Stimulated activated naive CD4-positive, alpha-beta T cell treated with Interleukin-2 at 50 U/mL for 16 hours (primary cell): ENCODE results near the gene SCRN1.

Source experiments
- DNase-seq: peaks from one replicate; lab custom pipeline; 2025; lab: John Stamatoyannopoulos, UW

The SCRN1 gene

DNA sequence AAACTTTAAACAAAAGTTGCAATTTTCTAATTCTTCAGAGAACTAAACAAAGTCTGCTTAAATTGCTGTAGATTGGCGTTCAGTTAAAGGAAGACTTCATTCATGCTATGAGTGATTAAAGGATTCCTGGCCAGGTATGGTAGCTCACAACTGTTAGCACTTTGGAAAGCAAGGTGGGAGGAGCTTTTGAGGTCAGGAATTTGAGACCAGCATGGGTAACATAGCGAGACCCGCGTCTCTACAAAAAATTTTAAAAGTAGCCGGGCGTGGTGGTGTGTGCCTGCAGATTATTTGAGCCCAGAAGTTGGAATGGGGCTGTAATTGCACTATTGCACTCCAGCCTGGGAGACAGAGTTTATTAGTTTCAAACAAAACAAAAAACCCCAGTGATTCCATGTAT, 13.5 kb upstream of the SCRN1 start:
- no peak for DNase-seq

DNA sequence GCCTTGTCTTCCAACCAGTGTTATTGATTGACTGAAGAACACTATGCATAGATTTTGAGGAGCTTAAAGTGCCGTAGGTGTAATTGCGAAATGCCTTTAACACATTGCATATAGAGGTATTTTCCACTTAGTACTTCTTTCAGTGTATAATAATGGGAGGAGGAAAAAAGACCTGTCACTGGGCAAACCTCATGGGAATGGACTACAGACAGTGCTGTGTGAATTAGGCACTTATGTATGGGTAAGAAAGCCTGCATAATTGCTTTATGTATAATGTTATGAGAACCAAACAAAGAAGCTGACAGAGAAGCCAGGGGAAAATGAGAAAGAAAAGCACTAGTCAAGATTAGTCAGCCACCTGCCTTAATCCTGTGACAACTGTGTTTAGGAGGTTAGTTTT, 12.4 kb upstream of the SCRN1 start:
- DNase-seq: no peak

DNA sequence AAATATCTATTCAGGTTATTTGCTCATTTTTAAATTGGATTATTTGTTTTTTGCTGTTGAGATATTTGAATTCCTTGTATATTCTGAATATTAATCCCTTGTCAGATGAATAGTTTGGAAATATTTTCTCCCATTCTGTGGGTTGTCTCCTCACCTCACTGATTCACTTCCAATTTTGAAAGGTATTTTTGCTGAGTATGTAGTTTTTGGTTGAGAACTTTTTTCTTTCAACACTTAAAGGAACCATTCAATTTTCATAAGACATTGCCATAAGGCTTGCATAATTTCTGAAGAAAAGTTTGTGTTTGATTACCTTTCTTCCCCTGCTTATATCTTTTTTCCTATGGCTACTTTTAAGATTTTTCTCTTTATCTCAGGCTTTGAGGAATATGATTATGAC, 8.9 kb upstream of the SCRN1 start:
- DNase-seq: no peak

DNA sequence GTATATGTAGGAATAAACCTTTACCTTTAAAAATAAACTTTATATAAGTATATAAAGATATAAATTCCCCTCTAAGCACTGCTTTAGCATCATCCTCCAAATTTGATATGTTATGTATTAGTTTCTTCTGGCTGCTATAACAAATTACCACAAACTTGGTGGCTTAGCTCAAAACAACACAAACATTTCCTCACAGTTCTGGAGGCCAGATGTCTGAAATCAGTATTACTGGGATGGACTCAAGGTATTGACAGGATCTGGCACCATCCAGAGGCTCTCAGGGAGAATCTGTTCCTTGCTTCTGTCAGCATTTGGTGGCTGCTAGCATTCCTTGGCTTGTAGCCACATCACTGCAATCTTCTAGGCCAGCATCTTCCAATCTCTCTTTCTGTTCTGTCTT, 6.7 kb upstream of the SCRN1 start:
- no peak for DNase-seq

DNA sequence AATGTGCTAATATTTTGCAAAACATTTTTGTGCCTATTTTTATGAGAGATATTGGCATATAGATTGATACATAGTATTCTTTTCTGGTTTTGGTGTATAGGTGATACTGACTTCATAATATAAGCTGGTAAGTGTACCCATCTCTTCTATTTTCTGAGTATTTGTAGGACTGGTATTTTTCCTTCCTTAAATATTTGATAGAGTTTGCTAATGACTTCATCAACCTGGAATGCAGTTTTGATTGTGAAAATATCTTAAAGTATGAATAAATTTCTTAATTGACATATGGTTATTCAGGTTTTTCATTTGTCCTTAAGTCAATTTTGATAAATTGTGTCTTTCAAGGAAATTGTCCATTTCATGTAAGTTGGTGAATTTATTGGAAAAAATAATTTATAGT, 6.1 kb upstream of the SCRN1 start:
- no peak for DNase-seq

DNA sequence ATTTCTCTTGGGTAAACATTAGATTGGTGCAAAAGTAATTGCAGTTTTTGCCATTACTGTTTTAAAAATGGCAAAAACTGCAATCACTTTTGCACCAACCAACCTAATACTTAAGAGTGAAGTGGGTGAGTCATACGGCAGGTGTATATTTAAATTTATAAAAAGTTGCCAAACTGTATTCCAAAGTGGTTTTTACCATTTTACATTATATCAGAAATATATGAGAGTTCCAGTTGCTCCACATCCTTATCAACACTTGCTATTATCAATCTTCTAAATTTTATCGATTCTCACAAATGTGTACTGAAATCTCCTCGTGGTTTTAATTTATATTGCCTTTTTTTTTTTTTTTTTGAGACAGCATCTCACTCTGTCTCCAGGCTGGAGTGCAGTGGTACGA, 3.5 kb upstream of the SCRN1 start:
- DNase-seq: no peak

DNA sequence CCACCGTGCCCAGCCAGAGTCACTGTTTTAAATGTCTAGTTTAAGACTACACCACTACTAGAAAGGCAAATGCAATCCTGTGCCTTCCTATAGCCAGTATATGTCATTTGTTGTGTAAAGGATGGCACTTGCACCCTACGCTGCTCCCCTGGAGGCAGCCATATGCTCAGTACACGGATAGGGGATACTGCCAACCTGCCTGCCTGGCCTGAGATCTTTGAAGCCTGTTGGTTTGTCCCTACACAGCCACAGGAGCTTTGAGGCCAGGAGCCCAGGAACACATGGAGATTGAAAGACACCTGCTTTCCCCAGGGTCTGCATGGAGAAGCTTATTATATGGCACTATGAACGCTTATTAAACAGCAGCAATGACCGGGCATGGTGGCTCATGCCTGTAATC, 2.3 kb upstream of the SCRN1 start:
- no peak for DNase-seq

DNA sequence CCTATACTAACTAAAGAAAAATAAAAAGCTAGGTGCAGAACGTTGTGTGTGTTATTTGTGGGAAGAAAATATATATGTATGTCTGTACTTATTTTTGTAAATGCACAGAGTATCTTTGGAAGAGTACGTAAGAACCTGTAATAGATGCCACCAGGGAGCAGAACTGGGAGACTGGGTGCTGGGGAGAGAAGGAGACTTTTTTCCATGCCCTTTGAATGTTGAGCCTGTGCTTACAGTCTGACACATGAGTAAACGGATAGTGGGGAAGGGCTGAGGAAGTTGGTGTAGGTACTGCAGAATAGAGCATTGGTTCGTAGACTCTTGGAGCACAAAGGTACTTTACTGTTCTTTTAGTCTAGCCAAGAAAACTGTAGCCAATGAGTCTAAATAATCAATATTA, 1.3 kb upstream of the SCRN1 start:
- DNase-seq: no peak

DNA sequence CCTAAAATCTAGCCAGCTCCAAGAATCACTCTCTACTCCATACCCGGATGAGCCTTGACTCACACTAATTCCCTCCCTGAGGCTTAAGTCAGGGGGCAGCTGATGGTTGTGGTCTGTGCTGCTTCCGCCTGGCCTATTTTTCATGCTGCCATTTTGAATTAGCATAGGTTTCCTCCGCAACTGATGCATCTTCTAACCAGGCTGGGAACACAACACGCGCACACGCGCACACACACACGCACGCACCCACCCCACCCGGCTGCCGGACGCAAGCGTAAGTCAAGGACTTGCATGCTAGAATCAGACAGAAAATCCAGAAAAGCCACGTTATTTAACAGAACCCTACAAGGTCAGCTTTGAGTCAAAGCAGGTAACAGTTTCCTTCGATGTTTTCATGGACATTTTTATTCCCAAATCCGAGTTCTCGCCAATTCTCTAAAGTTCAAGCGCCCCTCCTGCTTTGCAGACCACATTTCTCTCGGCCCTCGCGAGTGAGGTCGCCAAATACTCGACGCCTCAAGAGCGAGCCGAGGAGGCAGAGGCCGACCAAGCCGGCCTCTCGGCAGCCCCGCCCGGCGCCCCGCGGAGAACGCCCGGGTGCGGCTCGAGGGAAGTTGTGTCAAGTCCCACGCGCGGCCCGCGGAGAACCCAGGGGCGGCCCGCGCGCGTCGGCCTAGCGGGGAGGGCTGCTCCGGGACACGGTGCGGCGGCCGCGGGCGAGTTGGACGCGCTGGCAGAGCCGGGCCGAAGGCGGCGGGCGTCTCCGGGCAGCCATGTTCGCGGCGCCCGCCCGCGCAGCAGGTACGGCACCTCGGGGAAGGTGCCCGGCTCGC, 961 bp downstream of the SCRN1 start:
- DNase-seq: peak; percentile 9

DNA sequence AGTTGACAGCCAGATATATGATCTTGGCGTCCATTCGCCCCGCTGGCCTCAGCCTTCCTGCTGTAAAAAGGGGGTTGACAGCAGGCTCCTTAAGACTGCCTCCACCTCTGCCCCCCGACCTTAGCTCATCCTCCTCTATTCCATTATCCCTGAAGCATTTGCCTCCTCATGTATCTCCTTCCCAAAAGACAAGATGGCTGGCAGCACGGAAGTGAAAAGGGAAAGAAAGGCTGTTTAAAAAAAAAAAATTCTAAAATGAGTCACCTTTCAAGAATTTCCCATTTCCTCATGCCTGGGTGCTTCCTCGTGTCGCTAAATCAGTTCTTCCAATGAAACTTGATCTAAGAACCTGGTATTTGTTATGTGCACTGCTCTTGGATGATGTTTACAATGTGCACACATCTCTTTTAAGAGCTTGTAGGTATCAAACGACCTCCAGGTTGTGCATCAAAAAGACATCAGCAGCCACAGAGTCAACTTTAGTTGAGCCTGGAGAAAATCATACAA, 1.7 kb downstream of the SCRN1 start:
- DNase-seq: no peak

DNA sequence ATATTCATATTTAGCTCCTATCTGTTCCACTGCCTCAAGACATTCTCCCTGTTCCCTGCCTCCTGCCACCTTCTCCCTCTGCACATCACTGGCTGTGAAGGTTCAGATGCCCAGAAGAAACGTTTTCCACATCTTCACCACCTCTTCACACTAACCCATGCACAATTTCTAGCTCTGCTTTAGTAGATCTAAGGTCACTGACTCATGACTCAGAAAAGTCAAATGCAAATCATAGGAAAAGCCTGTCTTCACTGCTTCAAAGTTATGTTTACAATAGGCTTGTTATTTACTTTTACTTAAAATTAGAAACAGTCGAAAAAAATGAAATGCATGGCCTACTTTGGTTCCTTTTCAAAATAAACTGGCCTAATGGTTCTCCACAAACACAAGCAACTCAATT, 2.5 kb downstream of the SCRN1 start:
- no peak for DNase-seq

DNA sequence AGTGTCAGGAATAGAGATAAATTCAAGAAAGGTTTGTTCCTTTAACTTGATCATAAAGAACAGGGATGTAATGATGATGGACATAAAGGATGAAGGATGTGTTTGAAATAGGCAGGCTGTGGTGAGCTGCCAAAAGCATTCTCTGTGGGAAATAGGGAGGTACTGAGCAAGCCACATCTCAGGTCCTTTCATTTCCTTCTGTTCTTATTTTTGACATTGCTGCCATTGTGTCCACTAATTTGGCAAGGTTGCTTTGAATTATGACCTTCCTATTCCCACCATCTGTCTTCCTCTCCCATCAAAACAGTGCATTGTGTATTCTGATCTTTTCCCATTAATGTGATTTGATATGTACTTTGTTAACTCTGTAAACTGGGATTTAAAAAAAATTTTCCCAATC, 9.4 kb downstream of the SCRN1 start:
- DNase-seq: no peak

DNA sequence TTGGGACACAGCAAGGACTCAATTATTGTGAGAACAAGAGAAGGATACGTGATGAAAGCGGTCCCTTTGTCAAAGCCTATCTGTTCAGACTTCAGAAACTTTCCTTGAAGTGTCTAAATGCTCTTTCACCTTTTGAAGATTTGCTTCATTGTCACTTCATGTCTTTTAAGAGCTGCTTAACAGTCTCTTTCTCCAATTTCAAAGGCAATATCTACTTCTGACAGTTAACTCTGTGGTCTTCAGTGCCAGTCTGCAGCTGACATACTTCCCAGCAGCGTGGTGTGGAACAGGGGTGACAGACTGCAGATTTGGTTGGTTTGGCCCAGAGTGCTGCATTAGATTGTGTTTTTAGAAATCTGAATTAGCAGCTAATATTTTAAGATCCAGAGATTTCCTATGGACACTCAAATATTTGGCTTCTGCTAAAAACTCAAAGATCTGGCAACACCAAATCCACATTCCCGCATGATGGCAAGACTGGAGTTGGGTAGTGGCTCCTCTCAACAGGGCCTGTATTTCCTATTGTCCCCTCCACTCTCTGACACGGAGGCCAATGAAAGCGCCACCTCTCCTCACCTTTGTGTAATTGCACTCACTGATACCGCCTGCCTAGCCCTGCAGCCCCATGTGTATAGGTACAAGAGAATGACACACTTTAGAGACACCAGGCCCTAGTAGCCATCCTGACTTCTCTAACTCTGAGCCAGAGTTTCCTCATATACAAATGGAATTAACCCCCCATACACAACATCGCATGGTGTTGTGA, 11.5 kb downstream of the SCRN1 start:
- DNase-seq: no peak

DNA sequence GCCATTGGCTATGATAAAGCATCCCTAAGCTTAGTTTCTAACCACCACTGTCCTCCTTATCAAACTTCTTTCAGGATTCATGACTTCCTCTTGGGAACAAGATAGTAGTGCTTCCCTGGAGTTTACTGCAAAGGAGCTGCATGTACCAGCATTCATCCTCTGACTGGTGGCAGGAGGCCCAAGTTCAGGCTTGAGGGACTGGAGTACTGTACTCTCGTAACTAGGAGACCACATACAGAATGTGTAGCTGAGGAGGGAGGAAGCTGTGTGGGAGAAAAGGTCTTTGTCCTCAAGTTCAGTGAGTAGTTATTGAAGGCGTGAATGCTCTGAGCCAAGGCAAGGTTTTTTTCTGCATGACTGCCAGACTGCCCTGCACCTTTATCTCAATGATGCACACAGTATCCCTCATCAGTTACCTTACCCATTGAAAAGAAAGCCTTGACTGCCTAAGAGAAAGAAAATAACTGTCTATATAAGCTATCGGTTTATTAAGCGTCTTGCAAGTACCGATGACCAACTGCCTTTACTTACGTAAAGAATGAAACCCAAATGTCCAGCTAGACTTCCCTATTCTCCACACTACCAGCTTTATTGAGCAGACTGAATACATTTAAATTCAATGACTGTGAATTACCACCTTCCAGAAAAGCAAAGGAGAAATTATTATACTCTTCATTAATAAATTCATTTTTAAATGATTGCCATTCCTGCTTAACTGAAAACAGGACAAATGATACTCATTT, 12.8 kb downstream of the SCRN1 start:
- DNase-seq: no peak

DNA sequence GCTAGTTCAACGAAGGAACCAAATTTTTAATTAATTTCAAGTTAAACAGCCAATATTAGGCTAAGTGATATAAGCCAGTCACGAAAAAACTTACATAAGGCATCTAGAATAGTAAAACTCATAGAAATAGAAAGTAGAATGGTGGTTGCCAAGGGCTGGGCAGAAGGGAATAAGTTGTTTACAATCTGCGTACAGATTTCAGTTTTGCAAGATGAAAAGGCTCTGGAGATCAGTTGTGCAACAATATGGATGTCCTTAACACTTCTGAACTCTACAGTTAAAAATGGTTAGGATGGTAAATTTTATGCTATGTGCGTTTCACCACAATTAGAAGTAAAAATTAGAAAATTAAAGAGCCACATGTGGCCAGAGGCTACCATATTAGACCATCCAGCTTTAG, 13.3 kb downstream of the SCRN1 start:
- DNase-seq: no peak

DNA sequence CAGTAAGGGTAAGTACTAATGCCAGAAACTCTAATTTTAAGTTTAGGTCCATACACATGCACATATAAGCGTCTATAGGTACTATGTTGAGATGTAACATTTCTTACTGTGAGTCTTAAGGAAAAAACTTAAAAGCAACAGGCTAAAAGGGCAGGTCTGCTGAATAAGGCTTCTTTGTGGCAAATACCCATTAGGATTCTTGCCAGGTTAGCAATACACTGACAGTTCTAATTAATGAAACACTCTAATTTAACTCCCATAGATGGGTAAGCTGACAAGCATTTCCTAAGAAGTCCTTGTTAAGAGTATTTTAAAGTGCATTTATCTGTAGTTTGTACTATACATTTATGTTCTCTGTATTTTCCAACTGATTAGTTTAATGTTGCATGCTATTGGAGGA, 14.0 kb downstream of the SCRN1 start:
- DNase-seq: no peak

DNA sequence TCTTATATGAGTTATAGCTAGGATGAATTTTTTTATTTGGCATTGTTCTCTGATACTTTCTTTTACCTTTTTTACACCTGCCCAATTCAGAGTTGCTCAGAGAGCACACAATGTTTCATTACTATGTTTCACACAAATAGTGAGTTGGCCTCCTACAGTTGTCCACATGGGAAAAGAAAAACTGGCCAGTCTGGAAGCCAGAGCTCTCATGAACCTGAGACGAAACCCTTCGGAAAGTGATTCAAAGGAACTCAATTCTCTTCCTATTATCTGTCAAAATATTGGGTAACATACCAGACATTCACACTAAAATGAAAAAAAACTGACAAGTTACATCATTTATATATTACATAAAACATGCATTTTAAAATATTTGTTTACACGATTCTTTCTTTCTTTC, 15.3 kb downstream of the SCRN1 start:
- no peak for DNase-seq

DNA sequence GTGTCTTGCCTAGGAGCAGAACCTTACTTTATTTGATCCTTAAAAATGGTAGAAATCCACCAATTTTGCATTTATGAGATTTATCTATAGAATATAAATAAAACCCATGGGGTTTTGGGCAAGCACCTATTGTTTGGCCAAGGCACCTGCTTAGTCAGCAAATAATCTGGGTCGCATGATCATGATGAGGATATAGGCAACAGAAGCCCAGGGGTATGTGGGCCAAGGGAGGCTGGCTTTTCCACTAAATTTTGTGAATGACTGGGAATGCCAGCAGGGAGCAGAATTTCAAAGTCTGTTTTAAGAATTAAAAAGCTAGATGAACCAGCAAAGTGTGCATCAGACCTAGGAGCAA, 17.3 kb downstream of the SCRN1 start:
- no peak for DNase-seq

DNA sequence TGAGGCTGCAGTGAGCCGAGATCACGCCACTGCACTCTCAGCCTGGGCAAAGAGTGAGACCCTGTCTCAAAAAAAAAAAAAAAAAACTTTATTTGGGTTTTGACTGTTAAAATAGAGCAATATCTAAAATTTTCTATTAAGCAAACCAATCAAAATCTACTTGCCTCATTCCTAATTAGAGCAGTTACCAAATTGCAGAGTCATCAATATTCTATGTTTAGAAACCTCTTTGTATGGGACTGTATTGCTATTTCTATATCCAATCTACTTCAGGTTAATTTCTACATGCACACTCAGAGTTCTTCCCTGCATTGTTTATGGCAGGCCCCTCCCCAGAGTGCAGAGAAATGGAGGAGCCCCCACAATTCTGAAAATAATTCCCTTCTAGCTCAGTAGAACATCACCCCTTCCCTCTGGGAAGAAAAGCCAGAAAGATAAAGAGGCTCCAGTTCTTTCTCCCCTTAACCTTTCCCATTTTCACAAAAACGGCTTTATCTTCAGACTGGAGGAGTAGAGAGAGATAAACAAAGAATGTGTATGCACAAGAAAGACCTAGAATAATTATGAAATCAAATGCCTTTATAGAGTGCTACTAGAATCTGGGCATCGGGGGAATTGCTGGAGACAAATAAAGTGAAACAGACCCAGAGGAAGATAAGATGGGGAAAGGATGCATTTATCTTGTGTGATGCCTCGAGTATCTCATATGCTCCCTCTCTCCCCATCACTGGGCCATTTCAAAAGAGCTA, 17.9 kb downstream of the SCRN1 start:
- no peak for DNase-seq

DNA sequence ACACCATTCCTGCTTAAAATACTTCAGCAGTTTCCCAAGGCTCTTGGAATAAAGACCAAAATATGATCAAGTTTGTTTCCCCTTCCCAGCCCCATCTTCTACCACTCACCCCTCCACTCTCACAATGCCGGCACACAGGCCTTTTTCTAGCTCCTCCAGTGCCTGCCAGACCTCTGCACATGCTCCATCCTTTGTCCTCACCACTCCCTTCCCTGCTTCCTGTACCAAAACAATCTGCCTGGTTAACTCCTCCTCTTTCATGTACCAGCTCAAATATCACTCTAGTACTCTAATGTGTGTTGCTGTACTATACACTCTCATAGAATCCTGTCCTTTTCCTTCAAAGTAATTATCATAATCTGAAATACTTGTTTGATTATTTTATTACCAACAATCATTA, 19.4 kb downstream of the SCRN1 start:
- DNase-seq: no peak

DNA sequence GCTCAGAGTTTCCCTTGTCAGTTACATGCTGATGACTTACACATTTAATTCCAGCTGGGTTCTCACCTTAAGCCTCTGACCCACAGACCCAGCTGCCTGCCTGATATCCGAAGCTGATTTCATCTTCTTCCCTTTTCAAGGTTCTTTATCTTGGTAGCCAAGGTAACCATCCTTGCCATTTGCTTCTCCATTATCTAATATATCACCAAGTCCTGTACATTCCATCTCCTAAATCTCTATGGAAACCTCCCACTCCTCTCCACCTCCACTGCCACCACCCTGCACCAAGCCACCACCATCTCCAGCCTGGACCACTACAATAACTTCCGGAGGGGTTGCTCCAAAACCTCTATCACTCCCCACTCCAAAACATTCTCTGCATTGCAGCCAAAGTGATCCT, 19.9 kb downstream of the SCRN1 start:
- no peak for DNase-seq
